NCI-H2081 (cell line): ENCODE measurements around the gene NUDT19.
"Not testable (repeated sequence)": the region's sequence is repeated elsewhere in the genome, so short reads cannot be mapped to it uniquely, and the experiment has no call there.

Source experiments
- DNase-seq, 2 experiments: peaks; one replicate each; lab custom pipeline; 2025; lab: John Stamatoyannopoulos, UW

NUDT19 gene

DNA sequence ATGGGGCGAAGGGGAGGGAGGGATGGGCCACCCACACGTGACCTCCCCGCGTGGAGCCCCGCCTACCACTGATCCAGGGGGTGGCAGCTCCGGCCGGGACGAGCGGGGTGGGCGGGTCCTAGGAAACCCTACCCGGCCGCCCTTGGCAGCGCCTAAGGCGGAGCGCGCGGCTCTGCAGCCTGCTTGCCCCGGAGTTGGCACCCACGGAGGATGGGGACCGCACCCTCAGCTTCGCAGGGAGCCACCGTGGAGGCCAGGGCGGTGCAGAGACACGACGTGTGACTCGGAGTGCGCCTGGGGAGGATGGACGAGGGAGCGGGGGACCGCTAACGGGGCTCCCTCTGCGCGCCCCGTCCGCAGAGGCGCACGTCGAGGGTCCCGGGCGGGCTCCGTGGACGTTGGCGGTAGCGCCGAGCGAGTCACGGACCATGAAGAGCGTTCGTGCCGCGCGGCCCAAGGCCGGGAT, 15.9 kb upstream of the NUDT19 start, which contains the start of gene RGS9BP:
Gene RGS9BP, plus strand, starts transcription at position 129 of the 466 bp plus-strand sequence. CDS start 416 bp downstream, outside the sequence.
- DNase-seq: peak; percentile 56 to 69

DNA sequence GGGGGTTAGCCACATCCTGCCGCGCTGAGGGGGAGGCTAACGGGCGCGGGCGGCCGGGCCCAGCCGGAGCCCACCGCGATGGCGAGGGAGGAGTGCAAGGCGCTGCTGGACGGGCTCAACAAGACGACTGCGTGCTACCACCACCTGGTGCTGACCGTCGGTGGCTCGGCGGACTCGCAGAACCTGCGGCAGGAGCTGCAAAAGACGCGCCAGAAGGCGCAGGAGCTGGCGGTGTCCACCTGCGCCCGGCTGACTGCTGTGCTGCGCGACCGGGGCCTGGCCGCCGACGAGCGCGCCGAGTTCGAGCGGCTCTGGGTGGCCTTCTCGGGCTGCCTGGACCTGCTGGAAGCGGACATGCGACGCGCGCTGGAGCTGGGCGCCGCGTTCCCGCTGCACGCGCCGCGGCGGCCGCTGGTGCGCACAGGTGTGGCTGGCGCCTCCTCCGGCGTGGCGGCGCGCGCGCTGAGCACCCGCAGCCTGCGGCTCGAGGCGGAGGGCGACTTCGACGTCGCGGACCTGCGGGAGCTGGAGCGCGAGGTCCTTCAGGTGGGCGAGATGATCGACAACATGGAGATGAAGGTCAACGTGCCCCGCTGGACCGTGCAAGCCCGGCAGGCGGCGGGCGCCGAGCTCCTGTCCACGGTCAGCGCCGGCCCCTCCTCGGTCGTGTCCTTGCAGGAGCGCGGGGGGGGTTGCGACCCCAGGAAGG, 15.3 kb upstream of the NUDT19 start:
- peak in 1 of 2 experiments; percentile 24 for DNase-seq

GRCh38 chr19:32676895-32677359, 14.7 kb upstream of the NUDT19 start:
- no peak for DNase-seq

- DNase-seq: no peak
Measured at GRCh38 chr19:32677657-32678056, 14.0 kb upstream of the NUDT19 start.

GRCh38 chr19:32680986-32681385, 10.6 kb upstream of the NUDT19 start:
- DNase-seq: no peak

GRCh38 chr19:32682317-32682716, 9.3 kb upstream of the NUDT19 start:
- no peak for DNase-seq

GRCh38 chr19:32686847-32687475, 4.7 kb upstream of the NUDT19 start:
- DNase-seq: no peak

DNA sequence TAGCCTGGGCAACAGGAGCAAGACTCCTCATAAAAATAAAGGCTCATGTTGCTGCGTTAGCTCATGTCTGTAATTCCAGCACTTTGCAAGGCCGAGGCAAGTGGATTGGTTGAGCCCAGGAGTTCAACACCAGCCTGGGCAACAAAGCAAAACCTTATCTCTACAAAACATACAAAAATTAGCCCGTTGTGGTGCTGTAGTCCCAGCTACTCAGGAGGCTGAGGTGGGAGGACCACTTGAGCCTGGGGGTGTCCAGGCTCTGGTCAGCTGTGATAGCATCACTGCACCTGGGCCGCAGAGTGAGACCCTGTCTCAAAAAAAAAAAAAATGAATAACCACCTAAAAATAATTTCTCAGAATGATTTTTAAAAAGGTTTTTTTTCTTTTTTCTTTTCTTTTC, 3.9 kb upstream of the NUDT19 start:
- no peak for DNase-seq

GRCh38 chr19:32688311-32688710, 3.3 kb upstream of the NUDT19 start:
- no peak for DNase-seq

DNA sequence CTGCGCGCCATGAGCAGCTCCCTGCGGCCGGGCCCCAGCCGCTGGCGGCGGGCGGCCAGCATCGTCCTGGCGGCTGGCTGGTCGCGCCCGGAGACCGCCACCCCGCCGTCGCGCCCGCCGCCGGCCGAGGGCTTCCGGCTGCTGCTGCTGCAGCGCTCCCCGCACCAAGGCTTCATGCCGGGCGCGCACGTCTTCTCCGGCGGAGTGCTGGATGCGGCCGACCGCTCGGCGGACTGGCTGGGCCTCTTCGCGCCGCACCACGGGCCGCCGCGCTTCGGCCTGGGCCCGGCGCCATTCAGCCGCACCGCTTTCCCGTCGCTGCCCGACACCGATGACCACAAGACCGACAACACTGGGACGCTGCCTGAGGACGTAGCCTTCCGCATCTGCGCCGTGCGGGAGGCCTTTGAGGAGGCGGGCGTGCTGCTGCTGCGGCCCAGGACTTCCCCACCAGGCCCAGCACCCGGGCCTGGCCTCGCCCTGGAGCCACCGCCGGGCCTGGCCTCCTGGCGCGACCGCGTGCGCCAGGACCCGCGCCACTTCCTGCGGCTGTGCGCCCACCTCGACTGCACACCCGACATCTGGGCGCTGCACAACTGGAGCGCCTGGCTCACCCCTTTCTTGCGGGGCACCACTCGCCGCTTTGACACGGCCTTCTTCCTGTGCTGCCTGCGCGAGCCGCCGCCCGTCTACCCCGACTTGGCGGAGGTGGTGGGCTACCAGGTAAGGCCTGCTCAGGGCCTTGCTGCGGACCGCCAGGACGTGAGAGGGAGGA, 518 bp downstream of the NUDT19 start:
- peak; percentile 27 to 47 for DNase-seq

GRCh38 chr19:32692727-32693061, 1.1 kb downstream of the NUDT19 start:
- DNase-seq: no peak

- peak in 1 of 2 experiments; percentile 17 for DNase-seq
Measured at GRCh38 chr19:32693151-32694108, 1.8 kb downstream of the NUDT19 start.

DNA sequence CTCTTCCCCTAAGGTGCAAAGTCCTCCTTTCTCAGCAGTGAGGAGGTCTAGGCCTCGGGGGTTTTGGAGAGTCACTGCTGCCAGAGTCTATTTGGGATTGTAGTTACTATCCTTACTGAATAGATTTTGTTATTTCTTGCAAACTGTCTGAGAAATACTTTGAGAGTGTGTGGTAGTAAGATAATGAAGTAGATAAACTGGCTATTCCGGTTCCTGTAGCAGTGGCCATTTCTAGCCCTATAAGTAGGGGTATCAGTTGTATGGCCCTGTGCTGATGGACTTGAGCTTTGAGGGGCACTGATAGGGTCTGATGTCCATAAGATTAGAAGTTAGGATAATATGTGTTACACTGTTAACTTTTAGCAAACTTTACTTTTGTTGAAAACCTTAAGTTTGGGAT, 2.7 kb downstream of the NUDT19 start:
- DNase-seq: not testable (repeated sequence)

DNA sequence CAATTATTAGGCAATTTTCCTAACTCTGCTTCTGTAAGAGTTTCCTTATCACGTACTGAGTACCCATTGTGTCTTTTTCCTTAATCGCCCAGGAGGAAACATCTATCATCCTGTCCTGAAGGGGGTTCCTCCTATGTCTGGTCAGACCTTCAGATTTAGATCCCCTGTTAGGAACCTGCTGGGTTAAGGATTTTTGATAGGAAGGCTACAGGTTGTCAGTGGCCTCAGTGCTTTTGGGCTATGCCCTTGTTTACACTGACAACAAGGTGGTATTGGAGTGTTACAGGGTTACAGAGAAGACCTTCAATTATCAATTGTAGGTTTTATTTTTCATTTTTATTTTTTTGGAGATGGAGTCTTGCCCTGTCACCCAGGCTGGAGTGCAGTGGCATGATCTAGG, 3.2 kb downstream of the NUDT19 start:
- not testable (repeated sequence) for DNase-seq

DNA sequence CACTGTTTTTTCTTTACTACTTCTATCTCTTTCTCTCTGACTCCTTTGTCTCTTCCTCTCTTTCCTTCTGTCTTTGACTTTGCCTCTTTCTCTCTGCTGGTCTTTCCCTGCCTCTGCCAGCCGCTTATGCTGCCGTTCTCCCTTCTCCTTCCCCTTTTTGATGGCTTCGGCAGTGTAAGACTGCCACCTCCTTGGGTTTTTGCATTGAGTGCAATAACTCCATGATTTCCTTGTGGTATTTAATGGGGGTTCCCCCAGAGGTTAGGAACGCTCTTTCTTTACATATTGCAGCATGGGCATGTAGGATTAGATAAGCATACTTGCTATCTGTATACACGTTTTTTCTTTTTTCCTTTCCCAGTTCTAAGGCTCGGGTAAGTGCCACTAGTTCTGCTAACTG, 3.9 kb downstream of the NUDT19 start:
- DNase-seq: not testable (repeated sequence)

DNA sequence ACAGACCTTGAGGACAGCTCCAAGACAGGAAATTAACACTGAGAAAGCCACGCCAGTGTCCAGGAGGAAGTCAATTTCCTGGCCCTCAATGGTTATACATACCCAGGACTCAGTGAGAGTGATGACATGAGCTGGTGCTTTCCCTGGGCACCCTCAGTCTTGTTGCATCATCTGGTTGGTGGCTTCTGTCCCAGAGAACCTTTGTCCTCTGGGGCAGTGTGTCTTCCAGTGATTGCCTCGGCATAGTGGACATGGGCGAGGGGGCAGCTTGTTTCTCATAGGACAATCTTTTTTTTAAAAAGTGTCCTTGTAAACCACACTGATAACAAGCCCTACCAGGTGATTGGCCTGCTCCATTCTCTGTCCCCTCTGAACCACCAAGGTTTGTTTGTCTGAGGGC, 5.2 kb downstream of the NUDT19 start:
- not testable (repeated sequence) for DNase-seq

- not testable (repeated sequence) for DNase-seq
Measured at GRCh38 chr19:32700129-32700528, 8.5 kb downstream of the NUDT19 start.

DNA sequence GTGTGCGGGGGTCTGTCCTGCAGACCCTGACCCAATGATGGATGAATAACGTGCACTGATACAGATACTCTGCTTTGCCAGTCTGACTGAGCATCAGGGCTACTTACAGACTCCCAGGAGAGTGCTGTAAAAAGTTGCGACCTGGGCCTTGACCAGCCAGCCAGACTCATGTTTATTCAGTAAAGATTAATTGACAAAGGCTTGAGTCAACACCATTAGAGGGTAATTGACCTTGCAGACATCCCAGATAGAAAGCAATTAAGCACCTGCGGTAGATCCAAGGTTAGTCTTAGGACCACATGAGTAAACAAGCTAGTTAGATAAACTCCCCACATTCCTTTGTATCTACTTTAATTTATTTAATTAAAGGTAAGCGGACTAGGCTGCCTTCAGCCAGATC, 10.4 kb downstream of the NUDT19 start:
- peak in 1 of 2 experiments; percentile 40 for DNase-seq

DNA sequence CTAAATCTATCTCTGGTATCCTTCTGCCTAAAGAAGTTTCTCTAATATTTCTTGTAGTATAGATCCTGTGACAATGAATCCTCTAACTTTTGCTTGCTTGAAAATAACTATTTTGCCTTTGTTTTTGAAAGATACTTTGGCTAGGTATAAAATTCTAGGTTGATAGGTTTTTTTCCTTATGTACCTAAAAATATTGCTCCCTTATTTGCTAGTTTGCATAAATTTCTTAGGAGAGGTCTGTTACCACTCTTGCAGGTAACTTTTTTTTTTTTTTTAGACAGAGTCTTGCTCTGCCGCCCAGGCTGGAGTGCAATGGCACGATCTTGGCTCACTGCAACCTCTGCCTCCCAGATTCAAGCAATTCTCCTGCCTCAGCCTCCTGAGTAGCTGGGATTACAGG, 12.4 kb downstream of the NUDT19 start:
- DNase-seq: not testable (repeated sequence)

DNA sequence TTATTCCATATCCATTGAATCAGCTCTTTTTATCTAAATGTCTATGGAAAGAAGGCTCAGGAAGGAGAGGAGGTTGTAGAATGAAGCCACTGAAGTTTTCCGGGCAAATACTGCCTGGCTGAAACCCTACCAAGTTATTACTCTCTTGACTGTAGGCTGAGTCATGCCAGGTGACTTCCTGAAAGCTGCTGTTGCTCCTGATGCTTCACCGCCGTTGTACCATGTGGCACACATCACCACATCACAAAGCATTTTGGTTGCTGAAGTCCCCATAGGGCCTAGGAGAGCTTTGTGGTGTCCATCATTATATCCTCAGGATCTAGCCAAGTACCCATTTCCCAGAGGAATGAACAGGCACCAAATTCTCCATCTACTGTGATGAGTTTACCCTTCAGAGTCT, 16.8 kb downstream of the NUDT19 start:
- DNase-seq: no peak

DNA sequence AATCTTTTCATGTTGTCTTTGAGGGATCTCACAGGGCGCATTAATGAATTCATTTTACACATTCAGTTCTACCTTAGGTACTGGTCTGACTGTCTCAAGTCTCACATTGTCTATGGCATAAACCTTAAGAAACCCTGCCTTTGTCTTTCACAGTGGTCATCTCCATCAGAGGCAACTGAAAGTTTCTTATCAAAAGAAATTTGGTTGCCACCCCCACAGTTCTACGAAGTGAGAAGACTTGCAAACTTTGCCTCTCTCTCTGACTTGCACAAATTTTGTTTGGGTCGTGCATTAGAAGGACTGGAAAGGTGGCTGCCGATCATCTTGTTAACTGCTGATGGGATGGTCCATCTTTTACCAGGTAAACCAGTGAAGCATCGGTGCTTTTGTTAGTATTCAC, 17.4 kb downstream of the NUDT19 start:
- no peak for DNase-seq
